Upper lobe of right lung (tissue), 1 donor: ENCODE data around the gene LRP1B. TPM values are rescaled to one million over a fixed set of nuclear protein-coding genes. Genes with fewer than 3 reads are reported as not detected.
"Not testable (repeated sequence)": the region's sequence is repeated elsewhere in the genome, so short reads cannot be mapped to it uniquely, and the experiment has no call there.

ENCODE experiments used
- ATAC-seq: fragments of 200-7000 bp; cut with Tn5 transposase; one replicate; pipeline ENCODE4 v1.9.1; 2020; ENCODE audit warnings: mild to moderate bottlenecking, moderate library complexity
- DNase-seq: peaks from one replicate; pipeline ENCODE4 v3.0.0-alpha.2; 2020
- H3K27ac ChIP-seq: fragments of 200-600 bp; one replicate; pipeline ENCODE4 v1.8.0; 2022
- H3K27me3 ChIP-seq: fragments of 200-600 bp; one replicate; pipeline ENCODE4 v1.8.0; 2022; ENCODE audit warnings: mild to moderate bottlenecking
- H3K36me3 ChIP-seq: fragments of 200-600 bp; one replicate; pipeline ENCODE4 v1.8.0; 2022
- H3K4me1 ChIP-seq: fragments of 200-600 bp; one replicate; pipeline ENCODE4 v1.8.0; 2022
- H3K4me3 ChIP-seq: fragments of 200-600 bp; one replicate; pipeline ENCODE4 v1.8.0; 2022; ENCODE audit warnings: mild to moderate bottlenecking
- H3K9me3 ChIP-seq: fragments of 200-600 bp; one replicate; pipeline ENCODE4 v1.8.0; 2022
- intact Hi-C: fragments of 100-400 bp; cut with DNase I; formaldehyde crosslinking; loops from one replicate; pipeline ENCODE4 v1.11.0; 2022
- total RNA-seq: library from RNA; stranded (reverse); fragmentation: NEBNext Ultra II Directional; extraction: Animal tissue kit (Norgen Biotek cat#: 25700); gene quantifications from one replicate; pipeline ENCODE4 v1.2.1, GENCODE V29; 2021
- TF ChIP-seq, protein P1 (sequence below): fragments of 200-600 bp; IDR thresholded peaks from one replicate; pipeline ENCODE4 v1.8.0; 2022; ENCODE audit warnings: antibody characterized with exemption
- donor health status: DM: no; HTN: yes; CAD: no; lungs with severe emphysema.

LRP1B gene
- total RNA-seq, 1 donor from 2014 or later: 0.12 TPM

- intact Hi-C loops: no loop called here
- no peaks in the 10 kb centered on the region for H3K4me1 ChIP-seq
- TF ChIP-seq, protein P1, sequence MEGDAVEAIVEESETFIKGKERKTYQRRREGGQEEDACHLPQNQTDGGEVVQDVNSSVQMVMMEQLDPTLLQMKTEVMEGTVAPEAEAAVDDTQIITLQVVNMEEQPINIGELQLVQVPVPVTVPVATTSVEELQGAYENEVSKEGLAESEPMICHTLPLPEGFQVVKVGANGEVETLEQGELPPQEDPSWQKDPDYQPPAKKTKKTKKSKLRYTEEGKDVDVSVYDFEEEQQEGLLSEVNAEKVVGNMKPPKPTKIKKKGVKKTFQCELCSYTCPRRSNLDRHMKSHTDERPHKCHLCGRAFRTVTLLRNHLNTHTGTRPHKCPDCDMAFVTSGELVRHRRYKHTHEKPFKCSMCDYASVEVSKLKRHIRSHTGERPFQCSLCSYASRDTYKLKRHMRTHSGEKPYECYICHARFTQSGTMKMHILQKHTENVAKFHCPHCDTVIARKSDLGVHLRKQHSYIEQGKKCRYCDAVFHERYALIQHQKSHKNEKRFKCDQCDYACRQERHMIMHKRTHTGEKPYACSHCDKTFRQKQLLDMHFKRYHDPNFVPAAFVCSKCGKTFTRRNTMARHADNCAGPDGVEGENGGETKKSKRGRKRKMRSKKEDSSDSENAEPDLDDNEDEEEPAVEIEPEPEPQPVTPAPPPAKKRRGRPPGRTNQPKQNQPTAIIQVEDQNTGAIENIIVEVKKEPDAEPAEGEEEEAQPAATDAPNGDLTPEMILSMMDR: no peak
- DNase-seq (no peak), ATAC-seq (no peak)
- no peak overlapping the region for H3K4me3 ChIP-seq
- H3K9me3 ChIP-seq: no peaks in the 10 kb centered on the region
- no peak overlapping the region for H3K27ac ChIP-seq
- H3K27me3 ChIP-seq: no peaks in the 10 kb centered on the region
- no peaks in the 10 kb centered on the region for H3K36me3 ChIP-seq
Observed at GRCh38 chr2:141844231-141844630, 286.6 kb downstream of the LRP1B start.

DNA sequence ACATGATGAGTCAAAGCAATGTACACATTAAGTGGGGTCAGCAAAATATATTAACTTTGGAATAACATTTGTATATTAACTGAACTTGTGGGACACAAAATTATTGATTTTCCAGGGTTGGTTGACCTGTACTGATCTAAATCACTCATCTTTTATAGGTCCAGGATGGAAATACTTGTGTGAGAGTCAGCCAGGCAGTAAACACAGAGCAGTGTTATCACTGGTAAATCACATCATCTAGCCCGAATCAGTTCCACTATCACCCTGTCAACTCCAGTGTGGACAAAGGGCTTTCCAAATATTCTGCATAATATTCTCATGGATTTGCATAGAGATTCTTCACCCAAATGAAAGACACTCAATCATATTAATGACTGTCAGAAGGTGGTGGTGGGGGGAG is 295.7 kb downstream of the LRP1B start:
- intact Hi-C loops: no loop called here
- Histone ChIP-seq H3K4me1 (no peaks in the 10 kb centered on the region), H3K4me3 (no peak overlapping the region), H3K9me3 (no peaks in the 10 kb centered on the region), H3K36me3 (no peaks in the 10 kb centered on the region), H3K27ac (no peak overlapping the region), H3K27me3 (no peaks in the 10 kb centered on the region)
- TF ChIP-seq, protein P1: no peak
- no peak for ATAC-seq
- DNase-seq: no peak

- TF ChIP-seq, protein P1: no peak
- Histone ChIP-seq H3K9me3 (no peaks in the 10 kb centered on the region), H3K27ac (no peak overlapping the region), H3K36me3 (no peaks in the 10 kb centered on the region), H3K27me3 (no peaks in the 10 kb centered on the region), H3K4me1 (no peaks in the 10 kb centered on the region), H3K4me3 (no peak overlapping the region)
- ATAC-seq: no peak
- intact Hi-C loops: no loop called here
- DNase-seq: no peak
Observed at GRCh38 chr2:141828761-141829160, 302.1 kb downstream of the LRP1B start.

GRCh38 chr2:141824790-141825189 is 306.0 kb downstream of the LRP1B start:
- Histone ChIP-seq H3K4me1 (no peaks in the 10 kb centered on the region), H3K9me3 (no peaks in the 10 kb centered on the region), H3K36me3 (no peaks in the 10 kb centered on the region), H3K27me3 (no peaks in the 10 kb centered on the region), H3K4me3 (no peak overlapping the region), H3K27ac (no peak overlapping the region)
- intact Hi-C loops: no loop called here
- TF ChIP-seq, protein P1: no peak
- ATAC-seq (no peak), DNase-seq (no peak)

DNA sequence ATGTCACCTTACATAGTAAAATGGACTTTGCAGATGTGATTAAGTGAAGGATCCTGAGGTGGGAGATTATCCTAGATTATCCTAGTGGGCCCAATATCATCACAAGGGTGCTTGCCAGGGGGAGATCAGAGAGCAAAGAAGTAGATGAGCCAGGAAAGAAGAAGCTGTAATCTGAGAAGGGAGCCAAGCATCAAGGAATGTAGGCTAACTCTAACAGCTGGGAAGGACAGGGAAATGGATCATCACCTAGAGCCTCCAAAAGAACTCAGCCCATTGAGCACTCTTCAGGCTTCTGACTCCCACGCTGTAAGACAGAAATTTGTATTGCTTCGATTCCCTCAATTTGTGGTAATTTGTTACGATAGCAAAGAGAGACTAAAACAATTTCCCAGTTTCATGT is 309.9 kb downstream of the LRP1B start:
- H3K27me3 ChIP-seq: no peaks in the 10 kb centered on the region
- no peaks in the 10 kb centered on the region for H3K9me3 ChIP-seq
- H3K4me1 ChIP-seq: no peaks in the 10 kb centered on the region
- intact Hi-C loops: no loop called here
- no peak overlapping the region for H3K4me3 ChIP-seq
- DNase-seq (no peak), ATAC-seq (no peak)
- no peak overlapping the region for H3K27ac ChIP-seq
- no peaks in the 10 kb centered on the region for H3K36me3 ChIP-seq
- TF ChIP-seq, protein P1: no peak

DNA sequence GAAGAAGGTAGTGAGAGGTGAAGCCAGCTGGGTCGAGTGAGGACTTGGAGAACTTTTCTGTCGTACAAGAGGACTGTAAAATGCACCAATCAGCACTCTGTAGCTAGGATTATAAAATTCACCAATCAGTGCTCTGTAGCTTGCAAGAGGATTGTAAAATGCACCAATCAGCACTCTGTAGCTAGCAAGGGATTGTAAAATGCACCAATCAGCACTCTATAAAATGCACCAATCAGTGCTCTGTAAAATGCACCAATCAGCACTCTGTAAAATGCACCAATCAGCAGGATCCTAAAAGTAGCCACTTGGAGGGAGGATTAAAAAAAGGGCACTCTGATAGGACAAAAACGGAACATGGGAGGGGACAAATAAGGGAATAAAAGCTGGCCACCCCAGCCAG is 315.5 kb downstream of the LRP1B start:
- H3K9me3 ChIP-seq, H3K27me3 ChIP-seq, DNase-seq, H3K4me3 ChIP-seq, H3K27ac ChIP-seq, H3K4me1 ChIP-seq, intact Hi-C loops, H3K36me3 ChIP-seq, ATAC-seq: not testable (repeated sequence)
